Trophoblast cell (in vitro differentiated cells and primary cell): ENCODE measurements around the gene PRSS50.

Experiments used
- DNase-seq, 2 donors: peaks; one replicate each; pipeline ENCODE4 v3.0.0-alpha.2; 2016
- H2AFZ ChIP-seq: 2 replicates; pipeline ENCODE4 v1.6.1; 2013; ENCODE audit warnings: low read length, moderate library complexity, mild to moderate bottlenecking; ENCODE audit not compliant: insufficient read depth, poor library complexity
- H2AK5ac ChIP-seq: 2 replicates; pipeline ENCODE4 v1.6.1; 2013; ENCODE audit warnings: mild to moderate bottlenecking, low read length
- H2BK120ac ChIP-seq: 2 replicates; pipeline ENCODE4 v1.6.1; 2013; ENCODE audit warnings: low read length, mild to moderate bottlenecking, moderate library complexity; ENCODE audit not compliant: insufficient read depth, poor library complexity
- H2BK12ac ChIP-seq: 2 replicates; pipeline ENCODE4 v1.6.1; 2013; ENCODE audit warnings: mild to moderate bottlenecking, low read length, moderate library complexity
- H2BK5ac ChIP-seq: 2 replicates; pipeline ENCODE4 v1.6.1; 2013; ENCODE audit warnings: low read length, low read depth, moderate library complexity, mild to moderate bottlenecking; ENCODE audit not compliant: poor library complexity
- H3K14ac ChIP-seq: 2 replicates; pipeline ENCODE4 v1.6.1; 2013; ENCODE audit warnings: mild to moderate bottlenecking, low read length
- H3K18ac ChIP-seq: 2 replicates; pipeline ENCODE4 v1.6.1; 2013; ENCODE audit warnings: mild to moderate bottlenecking, low read length
- H3K23ac ChIP-seq: 2 replicates; pipeline ENCODE4 v1.6.1; 2013; ENCODE audit warnings: low read length
- H3K27ac ChIP-seq: 2 replicates; pipeline ENCODE4 v1.5.1; 2013; ENCODE audit warnings: low read depth, mild to moderate bottlenecking, inconsistent platforms, low read length, moderate library complexity
- H3K27me3 ChIP-seq: 2 replicates; pipeline ENCODE4 v1.6.1; 2013; ENCODE audit warnings: inconsistent platforms, mild to moderate bottlenecking, low read length, moderate library complexity; ENCODE audit not compliant: insufficient read depth
- H3K36me3 ChIP-seq, 2 experiments: 1 replicate in 1 of 2; 2 replicates in 1 of 2; pipeline ENCODE4 v1.6.1; 2013; ENCODE audit warnings: low read length in 2 of 2, mild to moderate bottlenecking in 2 of 2, moderate library complexity in 1 of 2; ENCODE audit not compliant: insufficient read depth in 2 of 2, control insufficient read depth in 1 of 2
- H3K4ac ChIP-seq: 2 replicates; pipeline ENCODE4 v1.6.1; 2013; ENCODE audit warnings: low read depth, mild to moderate bottlenecking, low read length, moderate library complexity
- H3K4me1 ChIP-seq, 2 experiments: 1 replicate in 1 of 2; 2 replicates in 1 of 2; pipeline ENCODE4 v1.6.1; 2013; ENCODE audit warnings: low read length in 2 of 2, mild to moderate bottlenecking in 2 of 2, moderate library complexity in 1 of 2; ENCODE audit not compliant: insufficient read depth in 2 of 2, control insufficient read depth in 1 of 2
- H3K4me2 ChIP-seq: 2 replicates; pipeline ENCODE4 v1.6.1; 2013; ENCODE audit warnings: inconsistent platforms, mild to moderate bottlenecking, low read length, moderate library complexity
- H3K4me3 ChIP-seq: 2 replicates; pipeline ENCODE4 v1.5.1; 2013; ENCODE audit warnings: mild to moderate bottlenecking, low read depth, low read length, inconsistent platforms
- H3K79me1 ChIP-seq: one replicate; pipeline ENCODE4 v1.6.1; 2013; ENCODE audit warnings: low read length
- H3K79me2 ChIP-seq: 2 replicates; pipeline ENCODE4 v1.6.1; 2013; ENCODE audit warnings: low read length, mild to moderate bottlenecking; ENCODE audit not compliant: control insufficient read depth, insufficient read depth, poor library complexity
- H3K9ac ChIP-seq: 2 replicates; pipeline ENCODE4 v1.6.1; 2013; ENCODE audit warnings: mild to moderate bottlenecking, low read length
- H3K9me3 ChIP-seq: 2 replicates; pipeline ENCODE4 v1.6.1; 2013; ENCODE audit warnings: low read depth, mild to moderate bottlenecking, control low read depth, inconsistent platforms, low read length; ENCODE audit not compliant: insufficient read depth
- H4K12ac ChIP-seq: 2 replicates; pipeline ENCODE4 v1.6.1; 2013; ENCODE audit warnings: low read depth, mild to moderate bottlenecking, low read length, moderate library complexity
- H4K8ac ChIP-seq: 2 replicates; pipeline ENCODE4 v1.6.1; 2013; ENCODE audit warnings: low read depth, mild to moderate bottlenecking, low read length, moderate library complexity
- H4K91ac ChIP-seq: one replicate; pipeline ENCODE4 v1.6.1; 2013; ENCODE audit warnings: low read depth, mild to moderate bottlenecking, low read length, moderate library complexity
- WGBS: extraction: QIAGEN DNeasy Blood & Tissue Kit; methylation state at CpG from one replicate; pipeline ENCODE4 v1.1.7; 2013; ENCODE audit warnings: missing lambda C conversion rate; ENCODE audit not compliant: insufficient read length, insufficient coverage; ENCODE audit errors: extremely low coverage; 5-methylcytosine and 5-hydroxymethylcytosine counted together

Gene PRSS50

DNA sequence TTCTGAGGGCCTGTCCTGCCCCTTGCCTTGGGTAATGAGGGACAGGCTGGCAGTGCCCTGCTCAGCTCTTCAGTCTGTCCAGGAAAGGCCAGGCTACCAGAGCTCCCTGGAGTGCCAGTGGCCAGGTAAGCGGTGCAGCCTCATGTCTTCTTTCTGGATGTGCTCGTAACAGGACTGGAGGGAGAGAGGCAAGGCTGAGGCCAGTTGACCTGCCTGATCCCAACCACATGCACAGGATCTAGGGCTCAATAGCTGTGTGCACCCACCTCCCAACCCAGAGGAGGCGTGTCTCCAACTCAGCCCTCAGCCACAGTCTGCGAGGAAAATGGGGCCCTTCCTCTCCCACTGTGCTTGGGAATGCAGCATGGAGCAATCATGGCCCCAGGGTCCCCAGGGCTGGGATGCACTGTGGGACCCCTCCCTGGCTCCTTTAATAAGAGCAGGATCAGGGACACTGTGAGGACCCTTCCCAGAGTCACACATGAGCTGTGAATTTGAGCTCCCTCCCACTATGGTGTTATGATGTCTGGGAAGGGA, 46.7 kb downstream of the PRSS50 start:
- Histone ChIP-seq H2BK12ac (no peak overlapping the region), H4K8ac (no peak overlapping the region), H3K79me2 (no peaks in the 10 kb centered on the region), H2BK5ac (no peak overlapping the region), H3K27me3 (no peaks in the 10 kb centered on the region), H3K4ac (no peak overlapping the region), H4K12ac (no peak overlapping the region), H3K79me1 (no peaks in the 10 kb centered on the region), H3K4me1 (no peaks in the 10 kb centered on the region), H3K4me2 (no peak overlapping the region), H3K36me3 (peaks cover 3 to 4% of the 10 kb centered on the region in 2 experiments), H2BK120ac (no peak overlapping the region), H3K23ac (no peak overlapping the region), H3K27ac (no peak overlapping the region), H3K4me3 (no peak overlapping the region), H3K18ac (no peak overlapping the region), H2AK5ac (no peak overlapping the region), H3K14ac (no peak overlapping the region), H4K91ac (no peak overlapping the region), H2AFZ (no peak overlapping the region), H3K9me3 (peaks cover 3% of the 10 kb centered on the region), H3K9ac (no peak overlapping the region)
- no peak for DNase-seq
- no CpG with 5 or more reads among the region's 4 CpGs for WGBS

- Histone ChIP-seq H2BK12ac (no peak overlapping the region), H2BK5ac (no peak overlapping the region), H2AK5ac (no peak overlapping the region), H3K79me1 (no peaks in the 10 kb centered on the region), H3K4ac (no peak overlapping the region), H3K4me3 (no peak overlapping the region), H3K27ac (no peak overlapping the region), H2AFZ (no peak overlapping the region), H2BK120ac (no peak overlapping the region), H3K79me2 (no peaks in the 10 kb centered on the region), H3K4me1 (no peaks in the 10 kb centered on the region), H3K27me3 (no peaks in the 10 kb centered on the region), H3K9ac (no peak overlapping the region), H3K36me3 (peaks cover 0 to 3% of the 10 kb centered on the region in 2 experiments), H4K91ac (no peak overlapping the region), H3K23ac (no peak overlapping the region), H3K18ac (no peak overlapping the region), H3K4me2 (no peak overlapping the region), H4K12ac (no peak overlapping the region), H3K9me3 (peaks cover 3% of the 10 kb centered on the region), H4K8ac (no peak overlapping the region), H3K14ac (no peak overlapping the region)
- no CpG with 5 or more reads among the region's 17 CpGs for WGBS
- DNase-seq = no peak
Measured at GRCh38 chr3:46670000-46670890, 47.4 kb downstream of the PRSS50 start.

- Histone ChIP-seq H2AK5ac (no peak overlapping the region), H3K4ac (no peak overlapping the region), H3K4me2 (no peak overlapping the region), H2BK120ac (no peak overlapping the region), H3K14ac (no peak overlapping the region), H4K8ac (no peak overlapping the region), H2BK12ac (no peak overlapping the region), H3K36me3 (peaks cover 0 to 3% of the 10 kb centered on the region in 2 experiments), H3K27ac (no peak overlapping the region), H2BK5ac (no peak overlapping the region), H3K4me1 (no peaks in the 10 kb centered on the region), H4K12ac (no peak overlapping the region), H3K23ac (no peak overlapping the region), H2AFZ (no peak overlapping the region), H3K4me3 (no peak overlapping the region), H3K9me3 (peaks cover 3% of the 10 kb centered on the region), H3K18ac (no peak overlapping the region), H3K79me2 (no peaks in the 10 kb centered on the region), H3K79me1 (no peaks in the 10 kb centered on the region), H3K9ac (no peak overlapping the region), H3K27me3 (no peaks in the 10 kb centered on the region), H4K91ac (no peak overlapping the region)
- no CpG with 5 or more reads among the region's 9 CpGs for WGBS
- no peak for DNase-seq
Measured at GRCh38 chr3:46669191-46669999, 48.3 kb downstream of the PRSS50 start.

DNA sequence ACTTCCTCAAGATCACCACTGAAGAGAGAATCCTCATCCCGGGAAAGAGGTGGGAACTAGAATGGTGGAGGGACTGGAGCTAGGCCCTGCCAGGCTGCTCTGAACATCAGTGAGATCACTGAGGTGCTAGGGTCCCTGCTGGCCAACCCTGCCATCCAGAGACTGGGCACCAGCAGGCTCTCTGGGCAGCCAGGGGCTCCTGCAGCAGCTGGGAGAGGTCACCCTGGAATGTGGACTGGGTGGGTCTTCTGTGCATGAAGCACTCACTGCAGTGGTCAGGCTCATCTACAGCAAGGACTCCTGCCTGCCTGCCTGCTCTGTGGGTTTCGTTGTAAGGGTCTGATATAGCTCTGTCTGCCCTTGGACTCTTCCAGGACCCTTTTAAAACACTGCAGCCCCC, 49.1 kb downstream of the PRSS50 start:
- peaks cover 3% of the 10 kb centered on the region for H3K9me3 ChIP-seq
- H3K36me3 ChIP-seq = peaks cover 0 to 2% of the 10 kb centered on the region in 2 experiments
- no peak overlapping the region for H2BK5ac ChIP-seq
- no peak overlapping the region for H3K4me3 ChIP-seq
- H2BK12ac ChIP-seq = no peak overlapping the region
- no peak overlapping the region for H3K27ac ChIP-seq
- H2BK120ac ChIP-seq = no peak overlapping the region
- no peak overlapping the region for H4K8ac ChIP-seq
- H3K9ac ChIP-seq = no peak overlapping the region
- H3K79me2 ChIP-seq = no peaks in the 10 kb centered on the region
- no peaks in the 10 kb centered on the region for H3K4me1 ChIP-seq
- no peak for DNase-seq
- no peaks in the 10 kb centered on the region for H3K27me3 ChIP-seq
- no peak overlapping the region for H4K91ac ChIP-seq
- no peak overlapping the region for H2AFZ ChIP-seq
- H2AK5ac ChIP-seq = no peak overlapping the region
- no peak overlapping the region for H3K4me2 ChIP-seq
- no peak overlapping the region for H3K23ac ChIP-seq
- H3K18ac ChIP-seq = no peak overlapping the region
- WGBS = no CpG with 5 or more reads among the region's 2 CpGs
- H3K4ac ChIP-seq = no peak overlapping the region
- H3K14ac ChIP-seq = no peak overlapping the region
- no peaks in the 10 kb centered on the region for H3K79me1 ChIP-seq
- no peak overlapping the region for H4K12ac ChIP-seq
